ENCODE measurements around the gene SYNGR2. TPM values are rescaled to one million over a fixed set of nuclear protein-coding genes. Genes with fewer than 3 reads are reported as not detected.
"Not testable (repeated sequence)": the region's sequence is repeated elsewhere in the genome, so short reads cannot be mapped to it uniquely, and the experiment has no call there.

Gene SYNGR2
- total RNA-seq, 1 experiment from 2014 or later, result 37.6 TPM

DNA sequence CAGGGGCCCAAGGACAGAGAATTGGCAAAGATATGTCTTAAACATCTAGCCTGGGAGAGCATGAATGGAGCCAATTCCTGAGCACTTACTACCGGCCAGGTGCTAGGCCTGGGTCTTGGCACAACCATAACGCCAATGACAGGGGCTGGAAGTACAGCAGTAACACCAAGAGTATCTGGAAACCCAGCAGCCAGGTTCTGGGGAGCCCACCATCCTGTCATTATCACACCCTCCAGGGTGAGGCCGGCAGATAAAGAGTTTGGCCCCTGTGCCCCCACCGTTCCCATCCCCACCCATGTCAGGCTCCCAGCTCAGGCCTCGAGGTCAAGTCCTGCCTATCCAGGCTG is 38.3 kb upstream of the SYNGR2 start:
- no peak for DNase-seq (ENCODE audit: low read depth)

DNA sequence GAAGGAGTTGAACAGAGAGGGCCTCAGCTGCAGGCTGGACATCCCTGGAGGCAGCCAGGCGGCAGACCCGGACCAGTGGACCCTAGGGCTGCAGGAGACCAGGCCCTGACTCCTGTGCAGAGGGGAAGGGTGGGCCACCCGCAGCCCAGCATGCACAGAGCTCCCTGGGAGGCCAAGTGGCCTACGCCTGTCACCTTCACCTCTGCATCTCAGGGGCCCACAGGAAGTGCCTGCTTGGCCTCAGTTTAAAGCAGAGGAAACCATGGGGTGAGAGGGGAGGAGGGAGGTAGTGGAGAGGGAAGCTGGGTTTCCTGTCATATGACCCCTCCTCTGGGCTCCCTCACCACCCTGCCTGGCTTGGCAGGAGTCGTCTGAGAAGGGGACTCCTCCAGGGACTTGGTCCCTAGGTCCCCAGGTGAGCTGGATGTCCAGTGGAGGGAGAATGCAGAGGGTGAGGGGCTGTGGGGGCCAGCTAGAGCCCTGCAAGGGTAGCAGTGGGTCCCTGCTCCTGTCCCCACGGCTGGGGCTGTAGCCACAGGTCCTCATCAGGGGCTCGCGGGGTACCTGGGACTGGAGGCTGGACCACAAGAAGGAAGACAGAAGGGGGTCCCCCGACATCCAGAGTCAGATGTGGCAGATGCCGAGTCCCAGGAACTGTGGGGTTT is 37.8 kb upstream of the SYNGR2 start, which contains the start of gene TMC8:
TMC8 (plus strand) TSS at position 335 of the 665 bp plus-strand sequence. CDS start 818 bp downstream, outside the sequence.
- no peak for DNase-seq (ENCODE audit: low read depth)

DNA sequence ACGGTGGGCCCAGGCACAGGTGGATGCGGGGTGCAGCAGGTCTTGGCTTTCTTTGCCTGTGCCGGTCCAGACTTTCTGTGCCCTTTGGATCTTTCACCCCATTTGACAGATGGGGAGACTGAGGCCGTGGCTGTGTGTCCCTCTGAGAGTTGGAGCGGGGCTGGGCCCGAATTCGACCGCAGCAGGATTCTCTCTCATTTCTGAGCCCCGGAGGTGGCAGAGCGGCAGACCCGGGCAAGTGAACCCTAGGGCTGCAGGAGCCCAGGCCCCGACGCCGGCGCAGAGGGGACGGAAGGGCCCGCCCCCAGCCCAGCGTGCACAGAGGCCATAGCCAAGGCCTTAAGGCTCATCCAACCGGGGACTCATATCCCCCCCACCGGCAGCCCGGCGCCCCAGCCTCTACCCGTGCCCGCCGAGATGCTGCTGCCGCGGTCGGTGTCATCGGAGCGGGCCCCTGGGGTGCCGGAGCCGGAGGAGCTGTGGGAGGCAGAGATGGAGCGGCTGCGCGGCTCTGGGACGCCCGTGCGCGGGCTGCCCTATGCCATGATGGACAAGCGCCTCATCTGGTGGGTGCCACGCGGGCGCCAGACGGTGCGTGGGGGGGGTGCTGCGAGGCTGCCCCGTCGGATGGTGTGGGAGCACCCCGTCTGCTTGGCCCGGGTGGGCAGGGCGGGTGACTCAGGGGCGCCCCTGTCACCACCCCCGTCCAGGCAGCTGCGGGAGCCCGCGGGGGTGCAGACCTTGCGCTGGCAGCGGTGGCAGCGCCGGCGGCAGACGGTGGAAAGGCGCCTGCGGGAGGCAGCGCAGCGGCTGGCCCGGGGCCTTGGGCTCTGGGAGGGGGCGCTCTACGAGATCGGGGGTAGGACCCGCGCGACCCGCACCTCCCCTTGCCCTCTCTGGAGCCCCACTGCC is 37.0 kb upstream of the SYNGR2 start:
- DNase-seq (ENCODE audit: low read depth), result no peak

GRCh38 chr17:78132084-78132676 is 36.2 kb upstream of the SYNGR2 start:
- DNase-seq (ENCODE audit: low read depth), result no peak

GRCh38 chr17:78132767-78133178 is 35.6 kb upstream of the SYNGR2 start:
- DNase-seq (ENCODE audit: low read depth), result no peak

DNA sequence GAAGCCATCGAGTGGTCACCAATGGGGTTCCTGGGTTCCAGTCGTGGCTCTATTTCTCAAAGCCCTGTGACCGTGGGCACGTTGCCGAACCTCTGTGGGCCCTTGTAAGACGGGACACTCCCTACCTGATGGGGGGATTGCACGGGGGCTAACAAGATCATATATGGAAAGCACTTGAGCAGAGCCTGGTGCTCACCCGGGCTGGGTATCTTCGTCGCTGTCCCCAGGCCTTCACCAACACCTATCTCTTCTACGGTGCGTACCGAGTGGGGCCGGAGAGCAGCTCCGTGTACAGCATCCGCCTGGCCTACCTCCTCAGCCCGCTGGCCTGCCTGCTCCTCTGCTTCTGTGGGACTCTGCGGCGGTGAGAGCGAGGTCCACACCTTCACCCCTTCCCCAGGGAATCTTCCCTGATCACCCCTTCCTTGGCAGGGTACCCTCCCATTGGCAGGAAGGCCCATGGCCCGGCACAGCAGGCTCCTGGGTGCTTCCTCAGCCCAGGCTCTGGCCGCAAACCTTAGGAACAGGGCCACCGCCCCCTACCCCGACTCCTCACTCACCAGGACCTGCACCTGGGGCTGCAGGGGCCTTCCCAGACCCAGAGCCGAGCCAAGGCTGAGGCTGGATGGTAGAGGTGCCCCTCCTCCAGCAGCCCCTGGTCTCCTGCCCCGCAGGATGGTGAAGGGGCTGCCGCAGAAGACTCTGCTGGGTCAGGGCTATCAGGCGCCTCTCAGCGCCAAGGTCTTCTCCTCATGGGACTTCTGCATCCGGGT is 35.0 kb upstream of the SYNGR2 start:
- DNase-seq (ENCODE audit: low read depth), result no peak

GRCh38 chr17:78133971-78134898 is 34.1 kb upstream of the SYNGR2 start:
- DNase-seq (ENCODE audit: low read depth), result peak; percentile 36

DNA sequence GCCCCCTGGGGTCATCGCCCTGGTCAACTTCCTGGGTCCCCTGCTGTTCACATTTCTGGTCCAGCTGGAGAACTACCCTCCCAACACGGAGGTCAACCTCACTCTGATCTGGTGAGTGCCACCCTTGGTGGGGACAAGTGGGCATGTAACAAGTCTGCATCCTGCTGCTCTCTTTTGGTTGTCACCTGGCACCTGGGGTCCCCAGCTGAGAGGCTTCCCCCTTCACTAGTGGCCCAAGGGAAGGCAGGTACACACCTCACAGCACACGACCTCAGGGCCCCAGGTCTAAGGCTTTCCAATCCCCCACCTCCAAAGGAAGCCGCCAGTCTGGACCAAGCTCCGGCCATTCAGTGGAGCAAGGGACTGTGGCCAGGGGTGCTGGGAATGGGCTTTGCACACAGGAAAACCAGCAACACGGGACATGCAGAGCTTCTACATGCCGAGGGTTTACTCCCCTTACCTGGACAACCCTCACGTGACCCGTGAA is 33.4 kb upstream of the SYNGR2 start:
- DNase-seq (ENCODE audit: low read depth), result no peak

DNA sequence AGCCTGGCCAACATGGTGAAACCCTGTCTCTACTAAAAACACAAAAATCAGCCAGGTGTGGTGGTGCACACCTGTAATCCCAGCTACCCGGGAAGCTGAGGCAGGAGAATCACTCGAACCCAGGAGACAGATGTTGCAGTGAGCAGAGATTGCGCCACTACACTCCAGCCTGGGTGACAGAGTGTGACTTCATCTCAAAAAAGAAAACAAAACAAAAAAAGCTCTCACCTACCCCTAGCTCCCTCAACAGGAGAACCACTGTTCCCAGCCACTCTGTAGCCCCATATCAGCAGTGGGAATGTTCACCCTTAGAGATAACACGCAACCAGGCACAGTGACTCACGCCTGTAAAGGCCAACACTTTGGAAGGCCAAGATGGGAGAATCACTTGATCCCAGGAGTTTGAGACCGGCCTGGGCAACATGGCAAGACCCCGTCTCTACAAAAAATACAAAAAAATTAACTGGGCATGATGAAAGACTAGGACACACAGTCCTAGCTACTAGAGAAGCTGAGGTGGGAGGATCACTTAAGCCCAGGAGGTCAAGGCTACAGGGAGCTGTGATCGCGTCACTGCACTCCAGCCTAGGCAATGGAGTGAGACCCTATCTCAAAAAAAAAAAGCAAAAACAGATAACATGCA is 32.4 kb upstream of the SYNGR2 start:
- DNase-seq (ENCODE audit: low read depth), result no peak

DNA sequence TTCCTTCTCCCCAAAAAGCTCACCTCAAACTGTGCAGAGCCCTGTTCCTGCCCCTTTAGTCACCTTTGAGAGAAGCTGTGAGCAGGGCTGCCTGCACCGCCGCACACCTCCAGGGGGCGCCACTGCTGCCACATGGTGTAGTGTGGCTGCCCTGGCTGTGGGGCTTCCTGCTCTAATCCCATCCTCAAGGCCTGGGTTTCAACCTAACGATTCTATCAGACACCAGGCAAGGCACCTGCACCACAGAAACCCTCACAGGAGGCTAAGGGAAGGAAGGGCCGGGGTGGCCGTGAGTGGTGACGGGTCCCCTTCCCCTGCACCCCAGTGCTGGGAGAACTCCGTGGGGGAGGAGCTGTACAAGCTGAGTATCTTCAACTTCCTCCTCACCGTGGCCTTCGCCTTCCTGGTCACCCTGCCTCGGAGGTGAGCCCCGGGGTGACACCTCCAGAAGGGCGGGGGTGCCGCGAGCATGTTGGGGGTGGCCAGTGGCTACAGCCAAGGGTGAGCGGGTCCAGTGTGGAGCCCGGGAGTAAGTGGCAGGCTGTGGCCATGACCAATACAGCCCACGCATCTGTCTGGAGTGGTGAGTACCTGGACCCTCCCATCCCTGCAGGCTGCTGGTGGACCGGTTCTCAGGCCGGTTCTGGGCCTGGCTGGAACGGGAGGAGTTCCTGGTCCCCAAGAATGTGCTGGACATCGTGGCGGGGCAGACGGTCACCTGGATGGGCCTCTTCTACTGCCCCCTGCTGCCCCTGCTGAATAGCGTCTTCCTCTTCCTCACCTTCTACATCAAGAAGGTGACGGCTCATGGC is 30.8 kb upstream of the SYNGR2 start:
- DNase-seq (ENCODE audit: low read depth), result no peak

DNA sequence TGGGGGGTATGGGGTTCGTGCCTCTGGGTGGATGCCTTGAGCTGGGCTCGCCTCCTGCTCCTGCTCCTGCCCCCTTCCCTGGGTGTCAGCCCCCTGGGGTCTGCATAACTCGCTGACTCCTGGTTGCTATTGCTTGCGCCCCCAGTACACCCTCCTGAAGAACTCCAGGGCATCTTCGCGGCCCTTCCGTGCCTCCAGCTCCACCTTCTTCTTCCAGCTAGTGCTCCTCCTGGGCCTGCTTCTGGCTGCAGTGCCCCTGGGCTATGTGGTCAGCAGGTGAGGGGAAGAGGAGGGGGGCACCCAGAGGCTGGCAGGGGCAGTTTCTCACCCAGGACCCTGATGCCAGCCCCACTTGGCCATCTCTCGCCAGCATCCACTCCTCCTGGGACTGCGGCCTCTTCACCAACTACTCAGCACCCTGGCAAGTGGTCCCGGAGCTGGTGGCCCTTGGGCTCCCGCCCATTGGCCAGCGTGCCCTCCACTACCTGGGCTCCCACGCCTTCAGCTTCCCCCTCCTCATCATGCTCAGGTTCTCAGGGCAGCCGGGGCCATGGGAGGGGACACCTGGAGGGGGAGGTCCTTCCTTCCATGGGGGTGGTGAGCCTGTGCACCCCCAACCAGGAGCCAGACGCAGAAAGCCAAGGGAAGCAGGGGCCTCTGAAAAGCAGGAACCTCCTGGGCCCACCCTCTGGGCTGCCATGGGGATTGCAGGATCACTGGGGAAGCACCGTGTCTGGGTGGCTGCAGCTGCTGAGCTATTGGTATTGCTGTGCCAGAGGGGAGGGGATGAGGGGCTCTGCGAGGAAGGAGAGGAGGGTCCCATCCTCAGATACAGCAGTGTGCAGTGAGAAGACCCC is 29.9 kb upstream of the SYNGR2 start:
- no peak for DNase-seq (ENCODE audit: low read depth)

GRCh38 chr17:78139861-78140168 is 28.6 kb upstream of the SYNGR2 start:
- DNase-seq (ENCODE audit: low read depth), result not testable (repeated sequence)

DNA sequence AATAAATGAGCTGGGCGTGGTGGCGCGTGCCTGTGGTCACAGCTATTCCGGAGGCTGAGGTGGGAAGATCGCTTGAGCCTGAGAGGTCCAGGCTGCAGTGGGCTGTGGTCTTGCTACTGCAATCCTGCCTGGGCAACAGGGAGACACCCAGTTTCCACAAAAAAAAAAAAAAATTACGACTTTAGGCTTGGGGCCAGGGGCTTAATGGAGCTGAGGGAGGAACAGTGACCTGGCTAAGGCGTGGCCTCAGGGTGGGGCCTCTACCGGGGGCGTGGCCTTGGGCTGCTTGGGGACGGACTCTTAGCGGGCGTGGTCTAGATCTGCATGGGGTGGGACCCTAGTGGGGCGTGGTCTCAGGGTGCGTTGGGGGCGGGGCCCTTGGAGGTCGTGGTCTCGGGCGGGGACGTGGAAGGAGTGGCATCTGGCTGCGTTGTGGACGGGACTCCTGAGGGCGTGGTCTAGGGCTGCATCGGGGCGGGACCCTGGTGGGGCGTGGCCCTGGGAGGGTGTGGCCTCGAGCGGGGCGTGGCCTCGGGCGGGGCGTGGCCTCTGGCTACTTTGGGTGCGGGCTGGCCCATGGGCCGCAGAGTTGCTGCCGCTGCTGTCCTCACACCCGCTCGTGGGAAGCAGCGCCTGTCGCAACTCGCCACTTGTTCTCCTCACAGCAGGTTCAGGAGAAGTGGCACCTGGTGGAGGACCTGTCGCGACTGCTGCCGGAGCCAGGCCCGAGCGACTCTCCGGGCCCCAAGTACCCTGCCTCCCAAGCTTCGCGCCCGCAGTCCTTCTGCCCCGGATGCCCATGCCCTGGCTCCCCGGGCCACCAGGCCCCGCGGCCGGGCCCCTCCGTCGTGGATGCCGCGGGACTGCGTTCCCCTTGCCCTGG is 28.0 kb upstream of the SYNGR2 start:
- DNase-seq (ENCODE audit: low read depth), result peak; percentile 64

GRCh38 chr17:78141437-78142118 is 26.8 kb upstream of the SYNGR2 start:
- no peak for DNase-seq (ENCODE audit: low read depth)

DNA sequence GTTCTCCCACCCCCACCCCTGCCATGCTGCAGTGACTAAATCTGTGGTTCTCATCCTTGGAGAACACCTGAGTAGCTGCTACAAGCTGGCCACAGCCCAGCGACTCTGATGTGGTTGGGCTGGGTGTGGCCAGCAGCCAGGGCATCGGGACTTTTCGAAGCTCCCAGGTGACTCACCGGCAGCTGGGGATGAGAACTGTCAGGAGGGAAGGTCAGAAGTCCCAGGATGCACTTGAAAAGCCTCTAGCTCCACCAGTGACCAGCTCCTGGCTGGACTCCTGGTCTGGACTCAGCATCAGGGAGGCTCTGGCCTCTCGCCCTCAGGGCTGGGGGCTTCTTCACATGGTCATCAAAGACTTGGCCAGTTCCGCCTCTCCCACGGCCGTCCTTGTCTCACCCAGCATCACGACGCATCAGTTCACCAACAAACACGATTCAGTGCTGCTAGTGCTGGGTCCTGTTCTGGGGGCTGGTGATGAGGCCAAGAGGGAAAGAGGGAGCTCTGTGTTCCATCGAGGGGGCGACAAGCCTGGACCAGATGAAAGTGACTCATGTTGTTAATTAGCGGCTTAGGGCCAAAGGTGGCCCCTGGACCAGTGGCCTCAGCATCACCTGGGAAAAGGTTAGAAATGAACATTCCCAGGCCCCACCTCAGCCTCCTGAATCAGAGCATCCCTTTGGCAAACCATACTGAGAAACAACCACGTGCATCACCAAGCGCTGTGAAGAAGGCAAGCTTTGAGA is 26.1 kb upstream of the SYNGR2 start:
- DNase-seq (ENCODE audit: low read depth), result peak; percentile 94
